ENCODE results near the gene SGPL1.
"Not testable (repeated sequence)": the region's sequence is repeated elsewhere in the genome, so short reads cannot be mapped to it uniquely, and the experiment has no call there.

The SGPL1 gene

DNA sequence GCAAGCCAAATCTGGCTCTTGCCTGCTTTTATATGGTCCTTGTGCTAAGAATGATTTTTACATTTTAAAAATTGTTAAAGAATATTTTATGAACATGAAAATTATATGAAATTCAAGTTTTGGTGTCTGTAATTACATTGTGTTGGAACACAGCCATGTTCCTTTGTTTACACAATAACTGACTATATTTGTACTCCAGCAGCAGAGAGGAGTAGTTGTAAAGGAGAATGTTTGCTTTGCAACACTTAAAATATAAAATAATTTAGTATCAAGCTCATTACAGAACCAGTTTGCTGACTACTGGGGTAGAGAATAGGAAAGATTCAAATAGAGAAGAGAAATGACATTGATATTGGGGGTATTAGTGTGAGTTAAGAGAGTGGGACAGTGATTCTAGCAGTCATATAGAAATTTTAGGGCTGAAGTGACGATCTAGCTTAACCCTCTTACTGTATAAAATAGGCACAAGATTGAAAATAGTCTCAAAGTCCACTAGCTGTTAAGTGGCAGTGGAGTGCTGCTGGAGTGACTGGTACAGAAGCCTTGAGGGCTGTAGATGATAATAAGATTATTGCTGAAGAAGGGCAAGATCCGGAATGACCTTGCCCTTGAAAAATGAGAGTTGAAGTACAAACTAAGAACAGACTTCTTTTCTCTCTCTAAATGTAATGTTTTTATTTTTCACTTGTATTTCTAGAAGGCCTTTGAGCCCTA, 28.2 kb downstream of the SGPL1 start:
- DNase-seq: no peak

DNA sequence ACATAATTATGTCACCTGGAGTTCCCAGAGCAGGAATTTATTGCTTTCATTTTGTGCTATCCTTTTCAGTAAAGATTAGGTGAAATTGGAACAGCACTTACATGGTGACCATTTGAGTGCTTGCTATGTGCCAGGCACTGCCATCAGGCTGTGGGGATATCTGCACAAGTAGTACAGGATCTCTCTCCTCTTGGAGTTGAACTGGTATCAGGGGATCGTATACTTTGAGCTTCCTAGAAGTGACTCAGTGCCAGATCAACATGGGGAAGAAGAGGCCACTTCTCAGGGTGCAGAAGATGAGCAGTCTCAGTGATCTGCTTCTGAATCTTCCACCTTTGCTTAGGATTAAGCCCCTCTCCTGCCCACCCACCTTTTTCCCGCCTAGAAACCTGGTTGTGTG, 29.5 kb downstream of the SGPL1 start:
- no peak for DNase-seq

DNA sequence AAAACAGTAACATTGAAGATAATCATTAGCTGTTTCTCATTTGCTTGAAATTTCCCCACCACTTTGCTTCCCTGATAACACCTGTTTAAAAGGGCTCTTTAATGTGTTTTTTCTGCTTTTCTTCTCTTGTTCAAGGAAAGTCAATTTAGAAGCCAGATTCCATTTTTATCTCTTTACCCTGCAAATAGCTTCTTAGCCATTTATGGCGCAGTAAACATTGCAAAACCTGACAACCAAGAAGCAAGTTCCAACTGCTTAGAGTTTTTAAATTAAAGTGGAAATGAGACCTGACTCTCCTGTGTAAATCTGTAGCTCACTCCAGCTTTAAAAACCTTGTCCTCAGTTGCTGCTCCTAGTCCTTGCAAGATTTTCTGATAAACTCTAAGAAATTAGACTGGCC, 30.1 kb downstream of the SGPL1 start:
- DNase-seq: no peak

DNA sequence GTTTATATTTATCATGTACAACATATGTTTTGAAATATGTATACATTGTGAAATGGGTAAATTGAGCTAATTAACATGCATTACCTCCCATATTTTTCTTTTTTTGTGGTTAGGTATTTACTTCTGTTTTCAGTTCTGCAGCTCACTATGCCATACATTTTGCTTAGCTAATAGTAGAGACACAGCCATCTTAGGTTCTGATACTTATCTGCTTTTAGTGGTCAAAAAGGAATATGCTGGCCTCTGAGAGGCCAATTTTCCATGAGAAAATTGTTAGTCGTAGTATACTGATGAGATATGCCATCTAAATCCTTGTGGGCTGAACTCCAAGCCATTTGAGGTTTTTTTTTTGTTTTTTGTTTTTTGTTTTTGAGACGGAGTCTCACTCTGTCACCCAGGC, 31.0 kb downstream of the SGPL1 start:
- DNase-seq: no peak

DNA sequence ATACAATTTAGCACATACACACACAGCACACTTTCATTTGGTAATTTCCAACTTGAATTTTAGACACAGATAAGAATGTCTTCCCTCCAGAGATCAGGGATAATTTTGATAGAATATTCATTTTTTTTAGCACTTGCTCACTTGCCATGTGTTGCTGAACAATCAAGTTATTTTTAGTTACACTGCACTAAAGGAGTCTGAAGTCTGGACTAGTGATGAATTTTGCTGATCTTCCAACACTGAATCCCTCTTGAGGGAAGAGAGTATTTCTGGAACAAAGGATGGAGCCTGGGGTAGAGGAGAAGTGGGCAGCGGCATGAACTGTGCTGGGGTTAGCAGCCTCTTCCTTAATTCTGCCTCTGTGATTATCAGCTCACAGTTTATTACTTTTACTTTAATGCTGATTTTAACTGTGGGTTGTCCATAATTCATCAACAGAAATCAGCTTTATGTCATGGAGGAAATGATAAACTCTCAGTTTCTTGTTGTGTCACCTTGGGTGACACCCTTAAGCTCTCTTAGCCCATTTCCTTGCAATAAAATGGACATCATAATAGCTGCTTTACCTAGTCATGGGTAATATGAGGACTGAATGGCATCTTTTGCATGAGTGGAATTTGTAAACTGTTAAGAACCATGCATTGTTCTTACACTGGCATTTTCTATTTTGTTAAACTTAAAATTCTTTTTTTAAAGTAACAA, 32.1 kb downstream of the SGPL1 start:
- DNase-seq: peak; percentile 20

DNA sequence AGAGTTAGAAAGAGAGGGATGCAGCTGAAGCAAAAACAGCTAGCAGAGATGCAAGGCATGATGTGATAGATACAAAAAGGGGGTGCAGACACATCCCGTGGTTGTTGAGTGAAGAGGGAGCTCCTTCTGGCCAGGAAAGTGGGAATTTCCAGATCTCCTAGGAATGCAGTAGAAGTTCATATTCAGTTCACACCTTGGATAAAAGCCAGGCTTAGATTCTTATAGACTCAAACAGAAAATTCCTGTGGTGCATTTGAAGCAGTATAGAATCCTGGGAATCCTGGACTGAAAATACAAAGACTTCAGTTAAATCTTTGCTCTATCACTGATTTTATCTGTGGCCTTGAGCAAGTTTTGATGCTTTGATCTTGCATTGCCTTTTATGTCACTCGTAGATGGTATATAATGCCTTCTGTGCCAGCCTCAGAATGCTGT, 33.9 kb downstream of the SGPL1 start:
- peak; percentile 95 for DNase-seq

DNA sequence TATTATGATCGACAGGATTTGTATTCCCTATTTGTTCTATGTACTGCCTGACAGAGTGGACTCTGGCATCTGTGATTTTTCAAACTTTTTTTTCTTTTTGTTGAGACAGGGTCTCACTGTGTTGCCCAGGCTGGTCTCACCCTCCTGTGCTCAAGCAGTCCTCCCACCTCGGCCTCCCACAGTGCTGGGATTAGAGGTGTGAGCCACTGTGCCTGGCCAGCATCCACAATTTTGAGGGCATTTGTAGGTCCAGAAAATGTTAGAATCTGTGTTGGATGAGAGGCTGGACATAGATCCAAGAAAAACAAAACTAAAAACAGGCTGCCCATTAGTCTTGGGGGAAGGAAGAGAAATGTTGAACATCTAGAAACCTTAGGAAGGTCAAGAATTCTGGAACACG, 34.3 kb downstream of the SGPL1 start:
- DNase-seq: peak; percentile 55

DNA sequence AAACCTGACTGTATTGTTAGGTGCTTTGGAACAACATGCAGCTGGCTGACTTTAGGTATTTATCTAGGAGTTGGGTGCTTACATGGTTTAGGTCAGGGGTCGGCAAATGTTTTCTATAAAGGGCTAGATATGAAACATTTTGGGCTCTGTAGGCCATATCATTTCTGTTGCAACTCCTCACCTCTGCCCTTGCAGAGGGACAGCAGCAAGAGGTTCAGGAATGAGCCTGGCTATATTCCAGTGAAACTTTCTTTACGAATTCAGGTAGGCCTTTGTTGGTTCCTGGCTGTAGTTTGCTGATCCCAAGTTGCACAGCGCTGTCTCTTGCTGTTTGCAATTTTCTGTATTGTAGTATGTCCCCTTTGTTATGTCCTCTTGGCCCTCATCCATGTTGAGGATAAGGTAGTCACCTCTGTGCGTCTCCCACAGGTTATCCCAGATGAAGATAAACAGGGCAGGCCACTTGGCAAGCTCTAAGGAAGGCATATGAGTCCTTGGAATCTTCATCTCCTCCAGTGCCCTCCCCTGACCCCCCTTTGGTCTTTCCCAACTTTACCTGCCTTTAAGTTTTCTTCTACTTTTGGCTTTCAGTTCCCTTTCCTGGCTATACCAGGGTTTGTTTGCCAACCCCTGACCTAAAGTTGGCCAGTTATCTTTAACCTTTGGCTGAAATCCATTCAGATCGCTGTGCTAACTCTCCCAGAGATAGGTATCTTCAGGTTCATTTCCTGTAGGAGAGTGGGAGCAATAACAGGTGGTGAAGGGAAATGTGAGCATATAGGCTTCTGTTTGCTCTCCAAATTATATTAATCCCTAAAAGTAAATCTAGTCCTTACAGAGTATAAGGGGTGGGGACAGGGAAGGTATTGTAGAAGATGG, 36.1 kb downstream of the SGPL1 start:
- DNase-seq: no peak

DNA sequence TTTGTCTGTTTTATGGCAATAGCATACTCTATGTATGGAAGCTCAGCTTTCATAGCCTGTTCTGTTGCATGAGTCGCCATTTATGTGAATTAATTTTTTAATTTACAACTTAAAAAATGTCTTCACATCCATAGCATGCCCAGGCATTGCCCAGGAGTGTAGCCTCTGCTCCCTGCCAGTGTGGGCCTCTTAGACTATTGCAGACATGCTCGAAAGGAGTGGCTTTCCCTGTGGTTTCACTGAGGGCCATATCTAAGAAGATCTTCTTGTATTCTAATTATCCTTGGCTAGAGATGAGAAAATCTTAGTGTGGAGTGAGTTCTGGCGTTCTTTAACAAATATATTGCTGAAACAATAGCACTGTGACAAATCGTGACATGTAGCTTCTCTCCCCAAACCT, 37.3 kb downstream of the SGPL1 start:
- DNase-seq: no peak

DNA sequence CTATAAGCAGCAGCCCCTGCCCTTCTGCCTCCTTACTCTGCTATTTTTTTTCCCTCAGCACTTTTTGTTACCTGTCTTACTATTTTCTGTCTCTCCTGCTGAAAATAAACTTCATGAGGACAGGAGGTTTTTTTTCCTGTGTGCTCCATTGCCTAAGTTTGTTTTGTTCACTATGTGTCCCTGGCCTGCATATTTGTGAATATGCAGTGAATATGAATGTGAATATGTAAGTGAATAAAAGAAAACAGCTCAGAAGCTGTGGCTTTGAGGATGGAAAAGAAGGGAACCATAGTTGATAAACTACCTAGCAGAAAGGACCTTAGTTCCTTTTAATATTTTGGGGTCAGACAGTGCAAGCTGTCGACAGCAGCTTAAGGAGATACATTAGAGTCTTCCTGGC, 37.7 kb downstream of the SGPL1 start:
- no peak for DNase-seq

DNA sequence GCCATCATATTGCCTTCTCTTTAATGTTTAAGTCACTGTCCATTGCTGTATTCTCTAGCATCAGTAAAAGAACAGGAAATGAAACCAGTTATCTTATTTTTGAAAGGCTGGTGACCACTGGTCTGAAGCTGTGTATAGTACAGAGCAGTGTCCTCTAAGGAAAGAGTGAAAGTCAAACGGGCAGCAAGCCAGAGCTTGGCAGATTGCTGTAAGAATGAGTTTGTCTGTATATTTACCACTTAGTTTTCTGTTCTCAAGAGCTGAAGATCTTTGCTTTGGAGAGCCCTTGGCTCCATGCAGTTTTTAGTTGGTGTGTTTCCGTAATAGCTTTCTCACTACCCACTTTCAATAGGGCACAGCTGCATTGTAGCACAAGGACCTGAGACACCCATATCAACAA, 40.7 kb downstream of the SGPL1 start:
- DNase-seq: no peak

DNA sequence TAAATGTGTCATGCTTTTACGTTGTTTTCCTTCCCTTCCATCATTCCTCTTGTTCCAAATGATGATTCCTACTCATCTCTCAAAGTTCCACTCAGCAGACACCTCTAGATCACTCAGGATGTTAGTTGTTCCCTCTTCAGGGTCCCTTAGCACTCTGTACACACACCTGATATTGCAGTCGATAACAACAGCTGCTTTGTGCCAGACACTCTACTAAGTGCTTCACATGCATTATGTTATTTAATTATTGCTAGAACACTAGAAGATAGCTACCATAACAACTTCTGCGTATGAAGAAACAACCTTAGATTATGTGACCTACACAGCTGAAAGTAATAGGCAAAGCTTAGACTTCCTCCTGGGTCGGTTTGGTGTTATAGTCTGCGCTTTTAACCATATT, 43.0 kb downstream of the SGPL1 start:
- DNase-seq: no peak

DNA sequence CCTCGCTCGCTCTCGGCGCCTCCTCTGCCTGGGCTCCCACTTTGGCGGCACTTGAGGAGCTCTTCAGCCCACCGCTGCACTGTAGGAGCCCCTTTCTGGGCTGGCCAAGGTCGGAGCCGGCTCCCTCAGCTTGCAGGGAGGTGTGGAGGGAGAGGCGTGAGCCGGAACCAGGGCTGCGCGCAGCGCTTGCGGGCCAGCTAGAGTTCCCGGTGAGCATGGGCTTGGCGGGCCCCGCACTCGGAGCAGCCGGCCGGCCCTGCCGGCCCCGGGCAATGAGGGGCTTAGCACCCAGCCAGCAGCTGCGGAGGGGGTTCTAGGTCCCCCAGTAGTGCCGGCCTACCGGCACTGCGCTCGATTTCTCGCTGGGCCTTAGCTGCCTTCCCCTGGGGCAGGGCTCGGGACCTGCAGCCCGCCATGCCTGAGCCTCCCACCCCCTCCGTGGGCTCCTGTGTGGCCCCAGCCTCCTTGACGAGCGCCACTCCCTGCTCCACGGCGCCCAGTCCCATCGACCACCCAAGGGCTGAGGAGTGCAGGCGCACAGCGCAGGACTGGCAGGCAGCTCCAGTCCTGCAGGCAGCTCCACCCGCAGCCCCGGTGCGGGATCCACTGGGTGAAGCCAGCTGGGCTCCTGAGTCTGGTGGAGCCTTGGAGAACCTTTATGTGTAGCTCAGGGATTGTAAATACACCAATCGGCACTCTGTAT, 45.9 kb downstream of the SGPL1 start:
- DNase-seq: not testable (repeated sequence)

DNA sequence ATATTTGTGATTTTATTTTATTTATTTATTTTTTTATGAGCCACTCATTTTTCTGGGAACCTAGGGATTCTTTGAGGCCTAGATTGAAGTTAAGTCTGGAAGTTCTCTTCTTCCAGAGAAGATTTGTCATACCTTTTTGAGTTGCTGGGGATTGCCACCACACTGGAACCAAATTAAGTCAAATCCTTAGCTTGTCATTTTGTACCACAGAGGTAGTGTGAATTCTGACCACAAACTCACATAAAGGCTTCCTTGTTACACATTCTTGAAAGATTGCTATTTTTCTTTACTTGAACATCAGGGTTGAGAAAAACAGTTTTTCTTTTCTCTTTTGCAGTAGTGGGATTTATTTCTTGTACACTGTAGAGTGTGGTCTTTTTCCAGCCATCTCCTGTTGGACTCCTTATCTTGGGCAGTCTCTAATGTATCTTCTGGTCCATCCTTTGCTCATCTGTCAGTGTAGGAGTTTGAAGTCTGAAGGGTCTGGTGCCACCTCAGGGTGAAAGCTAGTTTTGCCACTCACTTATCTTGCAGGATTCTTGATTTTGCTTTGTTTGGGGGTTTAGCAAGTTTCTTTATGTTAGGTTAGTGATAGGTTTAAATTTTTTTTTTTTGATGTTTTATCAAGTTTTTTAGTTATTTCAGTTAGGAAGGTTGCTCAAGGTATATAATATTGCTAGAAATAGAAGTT, 47.9 kb downstream of the SGPL1 start:
- no peak for DNase-seq

DNA sequence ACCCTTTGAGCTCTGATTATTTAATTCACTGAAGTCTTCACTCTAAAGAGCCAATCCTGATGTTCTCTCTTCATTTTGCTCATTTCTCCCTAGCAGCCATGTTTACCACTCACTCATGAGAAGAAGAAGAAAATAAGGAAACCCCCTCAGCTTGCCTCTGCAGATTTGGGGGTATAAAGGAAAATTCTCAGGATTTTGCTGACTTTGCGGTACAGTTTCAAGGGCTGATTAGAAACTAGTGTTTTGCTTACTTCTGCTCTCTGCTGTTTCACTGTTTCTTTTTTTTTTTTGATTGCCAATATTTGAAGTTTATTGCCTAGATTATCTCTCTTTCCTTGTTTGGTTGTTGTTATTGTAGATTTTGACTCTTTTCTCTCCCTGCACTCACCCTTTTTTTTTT, 49.2 kb downstream of the SGPL1 start:
- no peak for DNase-seq

DNA sequence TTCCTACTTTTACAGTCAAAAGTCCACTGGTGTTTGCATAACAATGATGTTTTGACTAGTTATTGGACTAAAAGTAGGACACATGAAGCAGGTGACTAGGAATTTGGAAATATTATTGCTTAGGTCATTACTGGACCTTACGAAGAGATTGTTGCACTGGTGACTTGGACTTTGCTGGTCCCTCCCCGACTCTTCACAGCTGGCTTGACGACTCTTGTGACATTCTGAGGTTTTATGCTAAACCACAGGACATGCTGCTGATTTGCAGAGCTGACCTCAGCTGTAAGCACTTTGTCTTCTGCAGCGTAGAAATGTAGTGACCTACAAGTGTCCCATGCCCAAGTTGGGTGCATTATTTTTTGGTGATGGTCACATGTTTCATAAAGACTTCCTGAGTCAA, 50.7 kb downstream of the SGPL1 start:
- DNase-seq: no peak

DNA sequence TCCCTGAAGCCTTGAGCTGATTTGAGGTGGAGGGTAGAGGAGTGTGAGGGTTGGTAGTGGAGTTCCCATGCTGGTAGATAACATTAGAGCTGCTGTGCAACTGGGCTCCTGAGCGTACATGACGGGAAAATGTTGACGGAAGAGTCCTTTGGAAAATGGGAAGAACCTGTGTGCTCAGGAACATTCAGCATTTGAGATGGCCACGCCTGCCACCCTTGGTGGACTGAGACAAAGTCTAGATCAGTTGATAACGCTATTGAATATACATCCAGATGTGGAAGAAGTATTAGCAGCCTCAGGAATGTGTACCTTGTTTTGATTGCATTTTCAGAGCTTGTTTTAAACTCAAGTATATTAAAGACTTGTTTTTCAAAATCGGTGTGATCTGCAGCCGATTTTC, 56.5 kb downstream of the SGPL1 start:
- no peak for DNase-seq

DNA sequence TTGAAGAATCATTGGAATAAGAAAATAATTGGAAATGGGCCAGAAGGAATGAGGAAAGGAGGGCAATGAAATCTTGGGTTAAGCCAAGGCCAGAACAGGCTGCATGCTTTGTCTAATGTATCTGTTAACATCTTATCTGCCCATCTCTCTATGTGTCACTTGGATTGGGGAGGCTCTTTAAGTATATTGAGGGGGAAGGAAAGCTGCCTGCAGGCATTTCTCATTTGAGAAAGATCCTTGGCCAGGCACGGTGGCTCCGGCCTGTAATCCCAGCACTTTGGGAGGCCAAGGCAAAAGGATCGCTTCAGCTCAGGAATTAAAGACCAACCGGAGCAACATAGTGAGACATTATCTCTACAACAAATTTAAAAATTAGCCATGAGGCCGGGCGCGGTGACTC, 58.3 kb downstream of the SGPL1 start:
- DNase-seq: no peak

DNA sequence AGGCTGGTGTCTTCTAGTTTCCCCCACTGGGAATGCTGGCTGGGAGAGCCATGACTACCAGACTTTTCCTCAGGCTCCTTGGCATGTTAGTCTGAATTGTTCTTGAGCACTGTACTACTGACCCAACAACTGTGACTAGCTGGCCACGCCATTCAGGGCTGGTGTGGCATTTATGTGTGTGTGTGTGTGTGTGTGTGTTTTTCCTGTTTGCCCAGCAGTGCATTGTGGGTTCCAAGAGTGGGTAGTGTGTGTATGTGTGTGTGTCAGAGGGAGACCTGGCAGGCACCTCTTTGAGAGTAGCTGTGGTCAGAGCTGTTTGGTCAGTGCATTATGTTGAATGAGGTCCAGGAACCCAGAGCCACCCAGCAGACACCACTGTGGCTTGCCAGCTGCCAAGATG, 63.5 kb downstream of the SGPL1 start:
- no peak for DNase-seq

DNA sequence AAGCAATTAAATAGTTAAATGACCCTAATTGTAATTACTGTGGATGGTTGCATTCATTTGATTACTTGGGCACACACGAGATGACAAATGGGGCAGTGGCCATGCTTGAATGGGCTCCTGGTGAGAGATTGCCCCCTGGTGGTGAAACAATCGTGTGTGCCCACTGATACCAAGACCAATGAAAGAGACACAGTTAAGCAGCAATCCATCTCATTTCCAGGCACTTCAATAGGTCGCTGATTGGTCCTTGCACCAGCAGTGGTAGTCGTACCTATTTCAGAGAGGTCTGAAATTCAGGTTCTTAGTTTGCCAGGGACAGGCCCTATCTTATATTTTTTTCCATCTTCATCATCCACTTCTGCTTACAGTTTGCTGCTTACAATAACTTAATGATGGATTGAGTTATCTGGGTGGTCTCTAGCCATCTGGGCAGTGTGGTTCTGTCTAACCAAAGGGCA, 64.4 kb downstream of the SGPL1 start:
- DNase-seq: peak; percentile 77

DNA sequence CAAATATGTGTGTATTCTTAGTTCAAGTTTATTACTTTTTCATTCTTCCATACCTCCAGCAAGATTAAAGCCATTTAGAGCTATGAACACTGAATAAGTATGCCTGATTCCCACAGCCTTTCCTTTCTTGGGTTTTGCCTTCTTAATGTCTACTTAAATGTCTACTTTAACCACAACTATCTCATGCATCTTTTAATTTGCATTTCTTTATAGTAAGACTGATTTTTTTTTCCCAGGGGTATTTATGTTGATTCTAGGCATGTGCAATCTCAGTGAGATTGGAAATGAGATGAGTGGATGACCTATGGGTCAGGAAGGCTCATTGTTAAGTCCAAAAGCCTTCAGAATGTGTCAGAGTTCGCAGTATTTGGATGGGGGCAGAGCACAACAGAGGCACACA, 69.0 kb downstream of the SGPL1 start:
- DNase-seq: peak; percentile 73

DNA sequence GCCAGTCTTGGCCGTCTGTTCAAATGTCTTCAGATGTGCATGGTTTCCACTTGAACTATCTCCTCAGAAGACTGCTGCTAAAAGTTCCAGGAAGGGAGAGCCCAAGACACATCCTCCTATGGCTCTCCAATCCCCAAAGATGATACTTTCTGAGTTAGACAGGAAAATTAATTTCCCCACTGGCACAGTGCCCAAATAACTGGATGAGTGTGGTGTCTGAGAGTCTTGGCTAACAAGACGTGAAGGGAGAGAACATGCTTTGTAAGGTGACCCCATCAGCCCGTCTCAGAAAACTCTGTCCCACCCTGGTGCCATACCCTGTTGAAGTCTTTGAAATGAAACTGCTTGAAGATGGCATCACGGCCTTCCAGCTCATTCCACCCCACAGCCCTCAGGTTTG, 69.7 kb downstream of the SGPL1 start:
- DNase-seq: peak; percentile 49
